ENCODE results near the gene PTTG1IP.

PTTG1IP gene

DNA sequence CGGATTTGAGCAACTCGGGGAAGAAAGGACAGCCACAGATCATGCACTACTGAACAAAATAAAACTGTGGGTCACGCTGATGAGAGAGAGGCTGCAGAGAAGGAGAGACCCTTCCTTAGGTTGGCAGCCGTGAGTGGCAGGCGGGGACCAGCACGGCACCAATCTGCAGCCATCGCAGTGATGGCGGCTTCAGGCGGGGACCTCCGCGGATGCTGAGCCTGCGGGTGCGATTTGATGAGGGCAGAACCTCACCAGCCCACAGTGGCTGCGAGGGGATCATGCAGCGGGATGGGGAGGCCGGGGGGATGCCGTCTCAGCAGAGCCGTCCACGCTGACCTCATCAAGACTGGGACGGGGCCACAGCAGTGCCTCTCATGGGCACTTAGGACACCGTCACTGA, 35.4 kb upstream of the PTTG1IP start:
- DNase-seq: no peak

DNA sequence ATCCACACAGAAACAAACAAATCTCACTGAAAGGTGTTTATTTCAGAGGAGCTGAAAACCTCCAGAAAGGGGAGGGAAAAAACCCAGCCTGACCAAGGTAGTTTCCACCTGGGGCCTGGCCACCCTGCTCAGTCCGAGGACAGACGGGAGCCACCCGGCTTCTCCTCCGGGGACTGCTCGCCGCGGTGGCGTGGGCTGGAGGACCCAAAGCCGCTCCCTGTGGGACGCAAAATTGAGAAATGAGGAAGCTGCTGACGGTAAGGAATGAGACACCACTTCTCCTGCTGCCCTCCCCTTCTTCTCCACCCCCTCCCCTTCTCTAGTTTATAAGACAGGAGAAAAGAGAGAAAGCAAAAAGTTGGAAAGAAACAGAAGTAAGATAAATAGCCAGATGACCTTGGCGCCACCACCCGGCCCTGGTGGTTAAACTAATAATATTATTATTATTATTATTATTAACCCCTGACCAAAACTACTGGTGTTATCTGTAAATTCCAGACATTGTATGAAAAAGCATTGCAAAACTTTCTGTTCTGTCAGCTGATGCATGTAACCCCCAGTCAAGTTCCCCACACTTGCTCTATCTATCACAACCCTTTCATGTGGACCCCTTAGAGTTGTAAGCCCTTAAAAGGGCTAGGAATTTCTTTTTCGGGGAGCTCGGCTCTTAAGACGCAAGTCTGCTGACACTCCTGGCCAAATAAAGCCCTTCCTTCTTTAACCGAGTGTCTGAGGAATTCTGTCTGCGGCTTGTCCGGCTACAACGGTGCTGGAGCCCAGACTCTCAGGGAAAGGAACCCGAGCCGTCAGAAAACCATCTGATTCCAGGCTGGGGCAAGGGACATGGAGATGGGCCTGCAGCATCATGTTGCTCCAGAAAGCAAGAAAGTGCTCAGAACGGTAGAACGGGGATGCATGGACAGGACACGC, 34.7 kb upstream of the PTTG1IP start:
- no peak for DNase-seq

DNA sequence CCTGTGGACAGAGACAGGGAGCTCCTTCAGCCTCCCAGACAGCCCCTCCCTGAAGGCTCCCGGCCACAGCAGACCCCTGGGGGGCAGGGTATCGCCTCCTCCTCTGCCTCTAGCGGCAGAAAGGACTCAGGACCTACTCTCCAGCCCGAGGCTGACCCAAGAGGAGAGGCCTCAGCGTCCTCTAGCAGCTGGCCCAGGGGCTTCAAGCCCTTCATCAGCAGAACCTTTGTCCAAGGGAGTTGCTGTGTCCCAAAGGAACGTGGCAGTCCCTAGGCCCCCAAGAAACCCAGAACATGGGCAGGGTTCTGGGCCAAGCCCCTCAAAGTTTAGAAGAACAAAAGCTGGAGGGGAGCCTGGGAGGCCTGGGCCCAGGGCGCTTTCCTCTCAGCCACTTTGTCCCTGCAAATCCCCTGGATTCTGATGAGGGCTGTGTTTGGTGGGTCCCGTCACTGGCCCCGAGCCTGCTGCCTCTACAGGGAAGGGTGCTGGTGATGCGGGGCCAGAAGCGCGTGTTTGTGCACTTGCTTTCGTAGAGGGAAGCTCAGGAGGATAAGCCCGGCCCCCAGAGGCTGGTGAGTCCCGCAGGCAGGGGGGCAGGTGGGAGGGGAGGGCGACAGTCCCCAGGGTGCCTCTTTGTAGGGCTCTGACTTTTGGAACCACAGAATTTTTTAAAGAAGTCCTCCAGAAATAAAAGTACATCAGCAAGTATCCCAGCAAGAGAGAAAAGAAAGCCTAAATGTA, 33.9 kb upstream of the PTTG1IP start:
- no peak for DNase-seq

GRCh38 chr21:44905728-44906090, 32.2 kb upstream of the PTTG1IP start:
- no peak for DNase-seq

DNA sequence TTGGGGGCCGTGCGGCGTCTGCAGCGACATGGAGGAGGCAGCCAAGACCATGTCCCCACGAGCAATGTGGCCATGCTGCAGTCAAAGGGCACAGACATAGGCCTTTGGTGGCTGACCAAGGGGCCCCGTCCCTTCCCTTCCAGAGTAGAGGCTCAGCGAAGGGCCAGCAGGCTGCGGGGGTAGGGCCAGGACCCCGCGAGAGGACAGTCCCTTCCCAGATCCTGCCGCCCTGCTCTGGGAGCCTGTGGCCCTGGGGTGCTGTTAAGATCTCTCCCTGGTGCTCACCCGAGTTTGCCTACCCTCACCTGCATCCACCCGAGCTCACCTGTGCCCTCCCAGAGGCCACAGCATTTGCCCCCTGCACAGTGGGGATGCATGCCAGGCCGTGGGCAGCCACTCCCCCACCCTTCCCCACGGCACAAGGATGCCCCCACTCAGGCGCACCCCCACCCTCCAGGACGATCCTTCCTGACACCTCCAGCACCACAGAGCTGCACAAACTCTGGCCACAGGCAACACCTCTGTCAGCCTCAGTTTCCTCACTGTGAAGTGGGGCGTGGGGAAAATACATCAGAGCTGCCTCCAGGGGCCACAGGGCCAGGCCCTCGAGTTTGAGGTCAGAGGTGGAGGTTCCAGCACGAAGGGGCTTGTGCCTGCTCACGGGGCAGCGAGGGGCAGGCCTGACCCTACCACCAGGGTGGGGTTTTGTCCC, 31.7 kb upstream of the PTTG1IP start:
- DNase-seq: no peak

- DNase-seq: no peak
Measured at GRCh38 chr21:44904141-44904923, 30.8 kb upstream of the PTTG1IP start.

DNA sequence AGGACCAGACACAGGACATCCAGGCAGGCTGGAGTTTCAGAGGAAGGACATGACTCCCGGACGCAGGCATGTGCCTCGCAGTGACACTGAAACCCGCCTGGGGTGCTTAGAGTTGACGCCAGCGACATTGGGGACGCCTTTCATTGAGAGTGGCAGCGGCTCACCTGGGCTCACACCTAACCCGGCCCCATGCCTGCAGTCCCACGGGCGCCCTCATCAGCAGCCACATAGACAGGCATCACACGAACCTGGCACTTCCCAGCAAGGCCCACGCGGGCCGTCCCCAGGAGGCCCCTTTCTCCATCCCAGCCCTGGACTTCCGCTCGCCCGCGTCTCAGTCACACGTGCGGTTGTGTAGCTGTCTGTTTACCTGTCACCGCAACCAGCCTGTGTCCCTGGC, 30.2 kb upstream of the PTTG1IP start:
- no peak for DNase-seq

- DNase-seq: no peak
Measured at GRCh38 chr21:44903050-44903685, 29.7 kb upstream of the PTTG1IP start.

DNA sequence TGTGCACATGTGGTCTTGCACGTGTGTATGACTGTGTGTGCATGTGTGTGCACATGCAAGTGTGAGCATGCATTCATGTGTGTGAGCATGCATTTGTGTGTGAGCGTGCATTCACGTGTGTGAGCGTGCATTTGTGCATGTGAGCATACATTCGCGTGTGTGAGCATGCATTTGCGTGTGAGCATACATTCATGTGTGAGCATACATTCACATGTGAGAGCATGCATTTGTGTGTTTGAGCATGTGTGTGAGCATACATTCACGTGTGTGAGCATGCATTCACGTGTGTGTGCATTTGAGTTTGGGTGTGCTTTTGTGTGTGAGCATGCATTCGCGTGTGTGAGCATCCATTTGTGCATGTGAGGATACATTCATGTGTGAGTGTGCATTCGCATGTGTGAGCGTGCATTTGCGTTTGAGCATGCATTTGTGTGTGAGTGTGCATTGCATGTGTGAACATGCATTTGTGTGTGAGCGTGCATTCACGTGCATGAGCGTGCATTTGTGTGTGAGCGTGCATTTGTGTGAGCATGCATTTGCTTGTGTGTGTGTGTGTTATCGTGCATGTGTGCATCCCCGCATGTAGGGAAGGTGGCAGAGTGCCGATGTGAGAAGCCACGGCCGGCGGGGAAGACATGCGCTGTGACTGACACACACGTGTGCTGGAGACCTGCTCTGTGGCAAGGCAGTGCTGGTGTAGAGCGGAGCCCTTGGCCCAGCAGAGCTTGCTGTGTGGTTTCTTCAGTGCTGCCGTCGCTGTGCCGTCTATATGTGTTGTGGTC, 29.0 kb upstream of the PTTG1IP start:
- no peak for DNase-seq

DNA sequence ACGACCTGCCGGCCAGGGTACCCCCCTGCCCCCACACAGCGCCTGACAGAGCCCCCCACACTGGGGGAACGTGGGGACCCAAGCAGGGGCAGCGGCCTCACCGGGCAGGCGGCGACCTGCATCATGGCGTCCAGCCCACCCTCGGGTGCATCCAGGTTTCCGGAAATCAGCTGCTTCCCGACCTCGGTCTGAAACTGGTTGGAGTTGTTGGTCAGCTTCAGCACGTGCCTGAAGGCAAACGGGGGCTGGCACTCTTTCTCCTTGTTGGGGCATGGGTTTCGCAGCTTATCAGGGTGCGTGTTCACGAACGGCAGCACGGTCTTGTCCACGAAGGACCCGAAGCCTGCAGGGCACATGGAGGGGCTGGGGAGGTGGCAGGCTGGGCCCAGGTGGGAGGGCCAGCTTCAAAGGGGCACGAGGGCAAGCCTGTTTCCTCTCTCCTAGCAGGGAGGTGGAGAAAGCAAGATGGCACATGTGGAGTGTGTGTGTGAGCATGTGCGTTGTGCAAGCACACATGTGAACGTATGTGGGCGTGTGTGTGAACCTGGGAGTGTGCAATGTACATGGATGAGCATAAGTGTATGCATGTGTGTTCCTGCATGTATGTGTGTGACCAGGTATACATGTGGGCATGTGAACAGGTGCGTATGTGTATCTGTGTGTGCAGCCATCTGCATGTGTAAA, 28.0 kb upstream of the PTTG1IP start:
- no peak for DNase-seq

DNA sequence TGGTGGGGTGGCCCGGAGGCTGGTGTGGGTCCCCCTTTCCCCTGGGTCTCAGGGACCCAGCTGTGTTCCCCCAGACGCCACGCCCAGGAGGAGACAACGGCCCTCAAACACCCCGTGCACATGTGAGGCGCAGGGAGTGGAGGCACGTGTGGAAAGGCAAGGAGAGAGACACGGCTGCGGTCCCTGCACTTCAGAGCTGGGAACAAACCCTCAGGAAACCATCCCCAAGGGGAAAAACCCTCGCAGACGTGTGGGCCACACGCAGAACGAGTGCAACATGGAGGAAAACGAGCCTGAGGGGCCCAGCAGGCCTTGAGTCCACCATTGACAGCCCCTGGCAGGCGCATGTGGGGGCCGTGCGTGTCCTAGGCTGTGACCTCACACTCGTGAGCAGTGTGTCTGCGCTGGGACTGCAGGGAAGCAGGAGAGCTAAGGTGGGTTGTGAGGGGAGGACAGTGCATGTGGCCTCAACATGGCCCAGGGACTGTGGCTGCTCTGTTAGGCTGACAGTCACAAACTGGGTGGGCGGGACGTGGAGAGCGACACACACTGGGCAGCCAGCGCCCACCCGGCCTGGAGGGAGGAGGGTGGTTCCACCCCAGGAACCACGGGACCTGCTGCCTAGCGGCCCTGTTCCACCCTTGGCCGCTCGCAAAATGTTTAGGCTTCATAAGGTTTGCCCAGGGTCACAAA, 27.2 kb upstream of the PTTG1IP start:
- DNase-seq: no peak

GRCh38 chr21:44899768-44900558, 26.5 kb upstream of the PTTG1IP start:
- no peak for DNase-seq

- no peak for DNase-seq
Measured at GRCh38 chr21:44898851-44899767, 25.6 kb upstream of the PTTG1IP start.

DNA sequence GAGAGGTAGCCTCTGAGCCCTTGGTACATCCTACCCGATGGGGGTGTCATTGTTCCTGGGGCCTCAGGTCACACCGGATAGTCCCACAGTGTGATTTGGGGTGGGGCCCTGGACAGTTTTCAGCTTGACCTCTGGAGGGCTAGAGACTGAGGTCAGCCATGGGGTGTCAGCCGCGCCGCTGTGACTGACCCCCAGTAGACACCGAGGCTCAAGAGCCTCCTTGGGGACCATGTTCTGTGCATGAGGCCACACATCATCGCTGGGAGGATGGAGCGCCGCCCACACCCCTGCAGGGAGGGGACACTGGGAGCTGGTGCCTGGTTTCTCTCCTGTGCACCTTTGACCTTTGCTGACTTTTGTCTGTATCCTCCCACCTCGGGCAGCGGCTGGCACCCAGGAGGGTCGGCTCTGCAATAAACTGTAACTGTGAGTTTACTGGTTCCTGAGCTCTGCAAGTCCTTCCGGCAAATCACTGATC, 24.6 kb upstream of the PTTG1IP start:
- DNase-seq: no peak

DNA sequence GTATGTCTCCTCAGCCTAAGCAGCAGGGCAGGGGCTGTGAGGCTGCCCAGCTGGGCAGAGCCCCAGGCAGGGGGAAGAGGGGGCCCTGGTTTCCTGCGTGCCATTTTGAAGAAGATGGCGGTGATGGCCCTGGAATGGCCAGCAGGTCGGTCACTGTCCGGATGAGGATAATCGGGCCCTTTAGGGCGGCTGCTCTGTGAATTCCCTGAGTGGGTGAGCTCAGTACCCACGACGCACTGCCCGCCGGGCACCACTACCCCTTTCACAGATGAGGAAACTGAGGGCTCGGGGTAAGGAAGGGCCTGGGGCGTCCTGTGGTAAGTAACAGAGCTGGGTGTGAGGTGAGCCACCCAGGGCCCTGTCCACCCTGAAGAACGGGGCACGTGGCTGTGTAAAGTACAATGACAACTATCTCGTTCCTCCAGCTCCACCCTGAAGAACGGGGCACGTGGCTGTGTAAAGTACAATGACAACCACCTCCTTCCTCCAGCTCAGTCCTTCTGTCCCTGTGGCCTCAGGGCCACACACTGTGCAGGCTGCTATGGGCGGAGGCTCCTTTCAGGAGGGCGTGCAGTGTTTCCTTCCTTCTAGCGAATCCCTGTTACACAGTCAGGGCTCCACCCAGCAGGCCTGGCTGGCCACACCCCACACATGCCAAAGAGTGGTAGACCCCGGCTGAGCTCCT, 24.0 kb upstream of the PTTG1IP start:
- DNase-seq: peak; percentile 19

DNA sequence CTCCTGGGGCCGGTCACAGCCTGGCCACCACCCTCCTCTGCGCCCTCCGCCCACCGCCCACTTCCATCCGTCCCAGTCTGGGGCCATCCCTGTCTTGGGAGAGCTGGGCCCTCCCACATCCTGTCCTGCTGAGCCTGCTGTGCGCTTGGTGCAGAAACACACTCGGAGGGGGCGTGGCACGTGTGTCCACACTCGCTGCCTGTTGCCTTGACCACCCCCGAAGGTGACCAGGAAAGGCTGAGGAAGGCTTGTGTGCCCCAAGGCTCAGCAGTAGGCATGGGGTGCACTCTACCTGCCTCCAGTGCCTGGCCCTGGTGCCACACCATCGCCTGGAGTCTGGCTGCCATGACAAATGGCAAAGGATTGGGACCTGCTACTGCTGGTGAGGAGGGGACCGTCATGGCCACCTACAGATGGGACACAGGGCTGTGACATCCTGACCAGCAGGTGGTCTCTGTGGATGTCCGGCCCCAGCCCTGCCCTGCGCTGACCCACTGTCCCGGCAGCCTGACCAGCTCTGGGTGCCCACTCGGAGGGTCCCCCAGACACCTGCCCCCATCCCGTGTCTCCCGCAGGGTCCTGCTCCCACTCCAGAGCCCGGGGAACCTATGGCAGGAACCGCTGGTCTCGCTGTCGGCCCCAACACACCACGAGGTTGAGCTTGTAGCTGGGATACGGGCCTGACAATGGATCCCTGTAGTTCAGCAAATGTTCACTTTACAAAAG, 23.2 kb upstream of the PTTG1IP start:
- no peak for DNase-seq

GRCh38 chr21:44895859-44896258, 22.4 kb upstream of the PTTG1IP start:
- no peak for DNase-seq
